HepG2 (cell line): Measurements from ENCODE around the gene SENP7. TPM values are rescaled to one million over a fixed set of nuclear protein-coding genes. Genes with fewer than 3 reads are reported as not detected.
A peak's percentile ranks its signal among the peaks of the same experiment; 100 is the strongest.

Experiments
- ATAC-seq: fragments of 200-7000 bp; cut with Tn5 transposase; 3 replicates; pipeline ENCODE4 v1.9.1; 2020; ENCODE audit warnings: mild to moderate bottlenecking, moderate library complexity
- BruUV-seq: library from RNA; stranded (reverse); fragments of 400-500 nt; replicated peaks from 2 replicates; lab custom pipeline; 2021; lab: Mats Ljungman, UMichigan
- CTCF ChIA-PET: fragments of 300-600 bp; formaldehyde crosslinking; extraction: SDS; loops from one replicate; lab custom pipeline; 2021; ENCODE audit warnings: low total read pairs, inconsistent platforms, low intra/inter-chr PET ratio; lab: Yijun Ruan, JAX
- POLR2A ChIA-PET: fragments of 350-600 bp; sonication (Branson Sonifier 250); formaldehyde crosslinking; loops from one replicate; lab custom pipeline; 2020; ENCODE audit warnings: antibody characterized with exemption, inconsistent platforms; lab: Yijun Ruan, JAX
- DNase-seq: peaks from one replicate; pipeline ENCODE4 v3.0.0-alpha.2; 2015; ENCODE audit warnings: low spot score
- FAIRE-seq: peaks from 3 replicates; lab custom pipeline; 2011; peaks lifted over from hg19 to GRCh38; lab: Jason Lieb, UNC
- H2AFZ ChIP-seq: one replicate; pipeline ENCODE4 v1.6.1; 2011; ENCODE audit warnings: low read length, inconsistent platforms
- H3K27ac ChIP-seq: fragments of 300-600 bp; 3 replicates; pipeline ENCODE4 v1.8.0; 2011; ENCODE audit warnings: mixed run types, mild to moderate bottlenecking, mixed read lengths, low read length, inconsistent platforms; ENCODE audit not compliant: insufficient read depth; ENCODE audit errors: extremely low read length
- H3K27me3 ChIP-seq, 2 experiments: fragments of 200-600 bp in 1 of 2; 2 replicates in 1 of 2; 3 replicates in 1 of 2; pipeline versions ENCODE4 v1.6.0 to v1.8.0; 2011; ENCODE audit warnings: low read length in 2 of 2, mild to moderate bottlenecking in 2 of 2, moderate library complexity in 2 of 2, inconsistent platforms in 1 of 2; ENCODE audit not compliant: insufficient read depth in 2 of 2, control insufficient read depth in 1 of 2
- H3K36me3 ChIP-seq, 2 experiments: fragments of 200-600 bp in 1 of 2; replicated peaks in 1 of 2; 2 replicates in 1 of 2; 3 replicates in 1 of 2; pipeline versions ENCODE4 v1.5.1 to v1.8.0; 2011; ENCODE audit warnings: low read length in 2 of 2, inconsistent platforms in 1 of 2; ENCODE audit not compliant: insufficient read depth in 2 of 2, control insufficient read depth in 1 of 2
- H3K4me1 ChIP-seq: 2 replicates; pipeline ENCODE4 v1.5.1; 2012; ENCODE audit warnings: low read length, inconsistent platforms; ENCODE audit not compliant: insufficient read depth
- H3K4me2 ChIP-seq: 2 replicates; pipeline ENCODE4 v1.6.0; 2011; ENCODE audit warnings: low read depth, low read length, inconsistent platforms
- H3K4me3 ChIP-seq, 3 experiments: fragments of 200-600 bp in 1 of 3; sonication (generic), shearing (Covaris generic) in 1 of 3; replicated peaks in 1 of 3; 2 replicates each; pipeline ENCODE4 v1.5.1; 2011 to 2016; ENCODE audit warnings: low read length in 3 of 3, inconsistent platforms in 2 of 3, low read depth in 2 of 3, mild to moderate bottlenecking in 2 of 3, control low read depth in 1 of 3, mixed read lengths in 1 of 3; ENCODE audit not compliant: insufficient read depth in 1 of 3
- H3K79me2 ChIP-seq: one replicate; pipeline ENCODE4 v1.6.1; 2011; ENCODE audit warnings: low read length, inconsistent platforms; ENCODE audit not compliant: insufficient read depth
- H3K9ac ChIP-seq: 2 replicates; pipeline ENCODE4 v1.6.0; 2011; ENCODE audit warnings: mild to moderate bottlenecking, low read depth, low read length, inconsistent platforms; ENCODE audit not compliant: insufficient read depth
- H3K9me3 ChIP-seq: 2 replicates; pipeline ENCODE4 v1.5.1; 2012; ENCODE audit warnings: mild to moderate bottlenecking, low read length
- H4K20me1 ChIP-seq: 2 replicates; pipeline ENCODE4 v1.6.0; 2011; ENCODE audit warnings: inconsistent platforms, mild to moderate bottlenecking, low read length, moderate library complexity; ENCODE audit not compliant: insufficient read depth
- GRHL1 ChIP-seq: sonication (generic); formaldehyde crosslinking; conservative IDR thresholded peaks from 2 replicates; pipeline ENCODE4 v1.8.0; 2022; ENCODE audit warnings: missing genetic modification reagents
- MAFK ChIP-seq, 2 experiments: IDR thresholded peaks in 1 of 2; conservative IDR thresholded peaks in 1 of 2; 2 replicates each; pipeline ENCODE4 v1.6.1; 2011; ENCODE audit warnings: improper control_type of control experiment in 2 of 2, low read length in 2 of 2
- XRCC5 ChIP-seq: fragments of 200-400 bp; formaldehyde crosslinking; optimal IDR thresholded peaks from 2 replicates; pipeline ENCODE3; 2017; ENCODE audit warnings: mild to moderate bottlenecking, low read length
- ZBTB4 ChIP-seq: sonication (generic); formaldehyde crosslinking; IDR thresholded peaks from 2 replicates; pipeline ENCODE4 v1.4.0; 2020; ENCODE audit warnings: missing genetic modification reagents, mild to moderate bottlenecking, borderline replicate concordance
- WGBS: methylation state at CpG from one replicate; pipeline ENCODE4 v1.1.6; 2017; ENCODE audit warnings: low lambda C conversion rate; 5-methylcytosine and 5-hydroxymethylcytosine counted together
- in situ Hi-C: cut with HindIII; loops from 2 replicates; pipeline ENCODE4 v1.10.0; 2017; ENCODE audit warnings: low pct_unique_long_range_greater_than_20kb; ENCODE audit not compliant: extremely low pct_ligation_motif_present
- intact Hi-C: fragments of 100-400 bp; cut with micrococcal nuclease; formaldehyde crosslinking; loops from one replicate; pipeline ENCODE4 v1.10.0; 2022; ENCODE audit not compliant: unreplicated experiment
- polyA plus RNA-seq, 8 experiments: library from polyadenylated mRNA; depleted of rRNA in 3 of 8; stranded (reverse) in 7 of 8; unstranded in 1 of 8; fragments of >200 nt; fragmentation: Illumina TruSeq in 4 of 8; extraction: Trizol in 4 of 8; gene quantifications; 2 replicates each; pipeline versions ENCODE4 v1.2.1 to v1.2.3, GENCODE V29; 2011 to 2016; ENCODE audit warnings: low read depth in 4 of 8, missing spikeins in 1 of 8, mixed read lengths in 1 of 8; ENCODE audit not compliant: insufficient read depth in 1 of 8
- total RNA-seq, 5 experiments: library from RNA; depleted of rRNA; stranded (reverse); fragments of >200 nt; fragmentation: Illumina TruSeq; extraction: Trizol; gene quantifications; 2 replicates each; pipeline ENCODE4 v1.2.3, GENCODE V29; 2016; ENCODE audit warnings: low read depth in 1 of 5

Gene SENP7
- total and polyA plus RNA-seq, 2 of the 13 experiments (the other 11 are each of a cell fraction or from before 2014, with no cell fraction given): 9.1 to 10.3 TPM

- no TSS peak for BruUV-seq
- in situ Hi-C loops: no loop called here
- Histone ChIP-seq H3K27me3 (no peaks in the 10 kb centered on the region), H3K36me3 (no peaks in the 10 kb centered on the region), H2AFZ (no peak overlapping the region), H3K27ac (no peak overlapping the region), H4K20me1 (no peaks in the 10 kb centered on the region), H3K79me2 (no peaks in the 10 kb centered on the region), H3K9ac (no peak overlapping the region), H3K4me1 (peaks cover 7% of the 10 kb centered on the region), H3K4me2 (no peak overlapping the region), H3K4me3 (no peak overlapping the region), H3K9me3 (no peaks in the 10 kb centered on the region)
- intact Hi-C loops: no loop called here
- ATAC-seq (no peak), FAIRE-seq (no peak), DNase-seq (no peak)
- POLR2A ChIA-PET: no interaction called here
- CTCF ChIA-PET: no interaction called here
- TF ChIP-seq MAFK (conservative IDR thresholded peaks at IDR 0.05 in 1 of 2, IDR thresholded peaks at IDR 0.05 in 1 of 2; ENCODE audit: low read length in 2 of 2) (0 out of 4 replicates have a peak, but pooled peaks of 1 of the 2 experiments have one; percentile 13), XRCC5 (no peak)
- WGBS: 78% methylated on average over 3 of the region's 3 CpGs
Measured at GRCh38 chr3:101377796-101378195, 135.2 kb downstream of the SENP7 start.

- Histone ChIP-seq H3K27me3 (no peaks in the 10 kb centered on the region), H3K4me1 (peaks cover 7% of the 10 kb centered on the region), H3K9me3 (no peaks in the 10 kb centered on the region), H3K4me3 (no peak overlapping the region), H3K27ac (no peak overlapping the region)
- no peak for DNase-seq
- intact Hi-C loops: no loop called here
- POLR2A ChIA-PET: no interaction called here
- TF ChIP-seq ZBTB4 (CRISPR knock-in tag): no peak
- TF ChIP-seq GRHL1 (CRISPR knock-in tag): no peak
- TF ChIP-seq, all 625 proteins: peak for 0
- FAIRE-seq: no peak
- ATAC-seq: no peak
- WGBS: 92% methylated on average over 4 of the region's 4 CpGs
- no peaks in the 10 kb centered on the region for H3K79me2 ChIP-seq
- in situ Hi-C loops: no loop called here
- no peaks in the 10 kb centered on the region for H3K36me3 ChIP-seq
- CTCF ChIA-PET: no interaction called here
- H4K20me1 ChIP-seq: no peaks in the 10 kb centered on the region
- H3K4me2 ChIP-seq: no peak overlapping the region
- no peak overlapping the region for H3K9ac ChIP-seq
- no TSS peak for BruUV-seq
- no peak overlapping the region for H2AFZ ChIP-seq
Measured at GRCh38 chr3:101377209-101377608, 135.8 kb downstream of the SENP7 start.
